Measurements from ENCODE around the gene NELL1.

DNA sequence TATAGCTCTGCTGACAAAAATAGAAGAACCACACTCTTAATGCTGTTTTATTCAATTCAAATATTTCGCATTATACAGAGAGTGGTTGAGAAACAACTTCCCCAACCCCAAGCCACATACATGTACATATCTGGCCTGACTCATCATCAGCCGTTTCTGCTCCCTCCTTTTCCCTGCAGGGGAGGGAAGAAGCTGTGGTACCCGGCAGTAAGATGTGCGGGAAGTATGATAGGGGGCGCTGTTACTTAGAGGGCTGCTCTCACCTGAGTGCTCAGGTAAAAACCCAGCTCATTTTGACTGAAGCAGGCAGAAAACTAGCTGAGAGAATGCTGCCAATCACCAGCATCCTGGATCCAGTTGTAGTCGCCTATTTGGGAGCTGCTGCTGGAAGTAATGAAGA, 85.5 kb downstream of the NELL1 start:
- TF ChIP-seq CTCF (IDR thresholded peaks at IDR 0.05): no peak
- TF ChIP-seq POLR2A (IDR thresholded peaks at IDR 0.05): no peak

Measured in adrenal gland (tissue), 5 donors.